HS-27A (cell line): ENCODE results near the gene KLHL25.
"Not testable (repeated sequence)": the region's sequence is repeated elsewhere in the genome, so short reads cannot be mapped to it uniquely, and the experiment has no call there.

Experiments used
- DNase-seq: peaks from one replicate; pipeline ENCODE4 v3.0.0-alpha.2; 2012; ENCODE audit warnings: low read depth, missing footprints

KLHL25 gene

GRCh38 chr15:85802617-85803016 lies 7.9 kb upstream of the KLHL25 start:
- DNase-seq = not testable (repeated sequence)

GRCh38 chr15:85800478-85801123 lies 5.9 kb upstream of the KLHL25 start:
- peak; percentile 23 for DNase-seq

- not testable (repeated sequence) for DNase-seq
Measured at GRCh38 chr15:85796371-85796770, 1.6 kb upstream of the KLHL25 start.

GRCh38 chr15:85795337-85796305 lies 896 bp upstream of the KLHL25 start:
- no peak for DNase-seq

- peak; percentile 26 for DNase-seq
Measured at GRCh38 chr15:85793641-85794597, 806 bp downstream of the KLHL25 start.

GRCh38 chr15:85792912-85793590 lies 1.7 kb downstream of the KLHL25 start:
- DNase-seq = no peak

- no peak for DNase-seq
Measured at GRCh38 chr15:85792102-85792731, 2.5 kb downstream of the KLHL25 start.

- DNase-seq = no peak
Measured at GRCh38 chr15:85789496-85789875, 5.2 kb downstream of the KLHL25 start.

- no peak for DNase-seq
Measured at GRCh38 chr15:85788771-85789495, 5.8 kb downstream of the KLHL25 start.

- no peak for DNase-seq
Measured at GRCh38 chr15:85786781-85787114, 8.0 kb downstream of the KLHL25 start.

GRCh38 chr15:85785887-85786780 lies 8.6 kb downstream of the KLHL25 start:
- no peak for DNase-seq

GRCh38 chr15:85782064-85782463 lies 12.7 kb downstream of the KLHL25 start:
- no peak for DNase-seq

- DNase-seq = no peak
Measured at GRCh38 chr15:85781099-85781498, 13.6 kb downstream of the KLHL25 start.

- no peak for DNase-seq
Measured at GRCh38 chr15:85780225-85780985, 14.3 kb downstream of the KLHL25 start.

- DNase-seq = no peak
Measured at GRCh38 chr15:85779249-85779648, 15.5 kb downstream of the KLHL25 start.

- DNase-seq = no peak
Measured at GRCh38 chr15:85778107-85778776, 16.5 kb downstream of the KLHL25 start.

- no peak for DNase-seq
Measured at GRCh38 chr15:85777250-85778106, 17.2 kb downstream of the KLHL25 start.
